GM13976 (cell line): ENCODE data around the gene VPS37D.

Experiments used
- DNase-seq: peaks from one replicate; pipeline ENCODE4 v3.0.0; 2012; ENCODE audit warnings: low spot score
- in situ Hi-C: fragments of 300-500 bp; cut with MboI; formaldehyde crosslinking; loops from one replicate; pipeline ENCODE4 v1.12.0; 2022; ENCODE audit warnings: low sequenced_read_pairs, mixed read lengths, inconsistent platforms; ENCODE audit not compliant: unreplicated experiment
- TF ChIP-seq, protein P1 (sequence below): IDR thresholded peaks from 2 replicates; pipeline ENCODE4 v1.5.1; 2012; ENCODE audit warnings: borderline replicate concordance, mild to moderate bottlenecking; ENCODE audit not compliant: insufficient read depth; ENCODE audit errors: extremely low read depth, missing control alignments, control extremely low read depth

Gene VPS37D

DNA sequence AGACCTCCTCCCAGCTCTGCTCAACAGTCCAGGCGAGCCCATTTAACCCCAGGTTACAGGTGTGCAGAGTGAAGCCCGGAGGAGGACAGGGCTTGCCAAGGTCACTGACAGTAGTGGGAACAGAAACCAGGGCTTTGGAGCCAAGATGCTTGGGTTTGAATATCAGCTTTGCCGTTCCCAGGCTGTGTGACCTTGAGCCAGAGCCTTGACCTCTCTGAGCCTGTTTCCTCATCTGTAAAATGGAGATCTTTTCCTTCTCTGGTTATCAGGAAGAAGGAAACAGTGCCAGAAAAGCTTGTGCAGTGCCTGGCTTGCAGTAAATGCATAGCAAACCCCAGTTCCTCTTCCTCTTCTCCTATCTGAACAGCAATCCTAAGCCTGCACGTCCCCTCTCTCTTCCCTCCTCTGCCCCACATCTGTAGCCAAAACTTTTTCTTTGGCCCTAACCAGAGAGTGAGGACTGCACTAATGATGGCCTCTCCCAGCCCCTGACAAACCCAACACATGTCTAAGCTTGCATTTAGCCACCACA lies 21.9 kb upstream of the VPS37D start:
- no peak for DNase-seq
- in situ Hi-C loops = no loop called here
- TF ChIP-seq, protein P1, sequence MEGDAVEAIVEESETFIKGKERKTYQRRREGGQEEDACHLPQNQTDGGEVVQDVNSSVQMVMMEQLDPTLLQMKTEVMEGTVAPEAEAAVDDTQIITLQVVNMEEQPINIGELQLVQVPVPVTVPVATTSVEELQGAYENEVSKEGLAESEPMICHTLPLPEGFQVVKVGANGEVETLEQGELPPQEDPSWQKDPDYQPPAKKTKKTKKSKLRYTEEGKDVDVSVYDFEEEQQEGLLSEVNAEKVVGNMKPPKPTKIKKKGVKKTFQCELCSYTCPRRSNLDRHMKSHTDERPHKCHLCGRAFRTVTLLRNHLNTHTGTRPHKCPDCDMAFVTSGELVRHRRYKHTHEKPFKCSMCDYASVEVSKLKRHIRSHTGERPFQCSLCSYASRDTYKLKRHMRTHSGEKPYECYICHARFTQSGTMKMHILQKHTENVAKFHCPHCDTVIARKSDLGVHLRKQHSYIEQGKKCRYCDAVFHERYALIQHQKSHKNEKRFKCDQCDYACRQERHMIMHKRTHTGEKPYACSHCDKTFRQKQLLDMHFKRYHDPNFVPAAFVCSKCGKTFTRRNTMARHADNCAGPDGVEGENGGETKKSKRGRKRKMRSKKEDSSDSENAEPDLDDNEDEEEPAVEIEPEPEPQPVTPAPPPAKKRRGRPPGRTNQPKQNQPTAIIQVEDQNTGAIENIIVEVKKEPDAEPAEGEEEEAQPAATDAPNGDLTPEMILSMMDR = no peak

- TF ChIP-seq, protein P1 = no peak
- in situ Hi-C loops = no loop called here
- DNase-seq = no peak
Observed at GRCh38 chr7:73646785-73647724, 20.6 kb upstream of the VPS37D start.

- TF ChIP-seq, protein P1 = no peak
- in situ Hi-C loops = no loop called here
- peak; percentile 63 for DNase-seq
Observed at GRCh38 chr7:73647725-73648592, 19.7 kb upstream of the VPS37D start.

DNA sequence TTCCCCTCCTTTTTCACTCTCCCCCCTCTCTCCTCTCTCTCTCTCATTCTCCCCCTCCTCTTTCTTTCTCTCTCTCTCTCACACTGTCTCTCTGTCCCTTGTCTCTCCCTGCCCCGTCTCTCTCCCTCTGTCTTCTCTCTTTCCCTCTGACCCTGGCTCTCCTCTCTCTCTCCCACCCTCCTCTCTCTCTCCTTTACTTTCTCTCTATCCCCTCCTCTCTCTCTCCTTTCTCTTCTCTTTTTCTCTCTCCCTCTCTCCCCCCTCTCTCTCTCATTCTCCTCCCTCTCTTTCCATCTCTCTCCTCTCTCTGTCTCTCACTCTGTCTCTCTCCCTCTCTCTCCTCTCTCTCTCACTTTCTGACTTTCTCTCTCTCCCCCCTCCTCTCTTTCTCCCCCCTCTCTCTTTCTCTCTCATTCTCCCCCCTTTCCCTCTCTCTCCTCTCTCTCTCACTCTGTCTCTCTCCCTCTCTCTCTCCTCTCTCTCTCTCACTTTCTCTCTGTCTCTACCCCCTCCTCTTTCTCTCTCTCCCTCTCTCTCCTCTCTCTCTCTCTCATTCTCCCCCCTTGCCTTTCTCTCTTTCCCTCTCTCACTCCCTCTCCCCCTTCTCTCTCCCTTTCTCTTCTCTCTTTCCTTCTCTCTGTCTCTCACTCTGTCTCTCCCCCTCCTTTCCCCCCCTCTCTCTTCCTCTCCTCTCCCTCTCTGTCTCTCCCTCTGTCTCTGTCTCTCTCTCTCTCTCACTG lies 18.9 kb upstream of the VPS37D start:
- TF ChIP-seq, protein P1 = no peak
- in situ Hi-C loops = no loop called here
- no peak for DNase-seq

DNA sequence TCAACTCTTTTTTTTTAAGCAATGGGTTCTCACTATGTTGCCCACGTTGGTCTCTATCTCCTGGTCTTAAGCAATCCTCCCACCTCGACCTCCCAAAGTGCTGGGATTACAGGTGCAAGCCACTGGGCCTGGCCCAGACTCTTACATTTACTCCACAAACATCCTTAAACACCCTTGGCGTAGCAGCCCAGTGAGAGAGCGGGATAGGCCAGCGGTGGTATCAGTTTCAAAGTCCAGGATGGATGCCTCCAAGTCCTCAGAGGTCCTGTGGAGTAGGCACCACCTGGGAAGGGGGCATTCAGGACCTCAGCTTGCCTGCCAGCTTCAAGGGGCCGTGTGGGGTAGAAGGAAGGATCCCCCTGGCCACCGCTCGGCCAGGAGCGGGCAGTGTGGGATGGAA lies 18.1 kb upstream of the VPS37D start:
- TF ChIP-seq, protein P1 = no peak
- in situ Hi-C loops = no loop called here
- DNase-seq = no peak

- TF ChIP-seq, protein P1 = no peak
- DNase-seq = no peak
- in situ Hi-C loops = no loop called here
Observed at GRCh38 chr7:73650524-73650923, 17.1 kb upstream of the VPS37D start.
